Measurements from ENCODE around the gene SAMD11. TPM values are rescaled to one million over a fixed set of nuclear protein-coding genes. Genes with fewer than 3 reads are reported as not detected.

The SAMD11 gene
- total and polyA plus RNA-seq, 4 donors: 0.51 to 4.1 (median 1.3) TPM

- H3K27ac ChIP-seq (ENCODE audit: low read depth in 1 of 2, low read length in 2 of 2): no peak overlapping the region
- H3K9ac ChIP-seq (ENCODE audit: low read depth in 1 of 2, low read length in 2 of 2): no peak overlapping the region
- DNase-seq (ENCODE audit: low spot score): no peak
- peaks cover 18 to 52% (median 33%) of the 10 kb centered on the region in 4 donors for H3K4me1 ChIP-seq (ENCODE audit: control insufficient read depth in 4 of 4, insufficient read depth in 4 of 4, low read length in 3 of 4)
- peaks cover 0 to 3% (median 0%) of the 10 kb centered on the region in 4 donors for H3K27me3 ChIP-seq (ENCODE audit: control insufficient read depth in 4 of 4, insufficient read depth in 4 of 4, low read length in 3 of 4)
- no peaks in the 10 kb centered on the region for H3K9me3 ChIP-seq (ENCODE audit: control insufficient read depth in 4 of 4, low read length in 3 of 4)
- no peak for TF ChIP-seq HNF4G (IDR thresholded peaks at IDR 0.05)
- no peak for TF ChIP-seq TAF1 (conservative IDR thresholded peaks at IDR 0.05)
- no peak for TF ChIP-seq RAD21 (IDR thresholded peaks at IDR 0.05)
- TF ChIP-seq YY1 (IDR thresholded peaks at IDR 0.05): no peak
- H3K36me3 ChIP-seq (ENCODE audit: control insufficient read depth in 4 of 4, insufficient read depth in 3 of 4, low read depth in 1 of 4, low read length in 3 of 4): no peaks in the 10 kb centered on the region
- no peak overlapping the region for H3K4me3 ChIP-seq (ENCODE audit: low read depth in 1 of 3, low read length in 3 of 3)
- 44% methylated on average over 23 of the region's 23 CpGs for WGBS
Measured at GRCh38 chr1:920010-920409, 3.7 kb upstream of the SAMD11 start.

- H3K4me1 ChIP-seq (ENCODE audit: control insufficient read depth in 4 of 4, insufficient read depth in 4 of 4, low read length in 3 of 4): peaks cover 18 to 52% (median 34%) of the 10 kb centered on the region in 4 donors
- H3K27ac ChIP-seq (ENCODE audit: low read depth in 1 of 2, low read length in 2 of 2): no peak overlapping the region
- no peaks in the 10 kb centered on the region for H3K9me3 ChIP-seq (ENCODE audit: control insufficient read depth in 4 of 4, low read length in 3 of 4)
- no peak overlapping the region for H3K4me3 ChIP-seq (ENCODE audit: low read depth in 1 of 3, low read length in 3 of 3)
- H3K9ac ChIP-seq (ENCODE audit: low read depth in 1 of 2, low read length in 2 of 2): no peak overlapping the region
- WGBS: 34% methylated on average over 13 of the region's 13 CpGs
- no peak for DNase-seq (ENCODE audit: low spot score)
- peaks cover 0 to 3% (median 0%) of the 10 kb centered on the region in 4 donors for H3K27me3 ChIP-seq (ENCODE audit: control insufficient read depth in 4 of 4, insufficient read depth in 4 of 4, low read length in 3 of 4)
- no peak for TF ChIP-seq ATF3 (IDR thresholded peaks at IDR 0.05)
- no peak for TF ChIP-seq MAX (IDR thresholded peaks at IDR 0.05)
- no peak for TF ChIP-seq RAD21 (IDR thresholded peaks at IDR 0.05)
- no peak for TF ChIP-seq RXRA (IDR thresholded peaks at IDR 0.05)
- TF ChIP-seq HNF4A (conservative IDR thresholded peaks at IDR 0.05): no peak
- no peak for TF ChIP-seq TAF1 (conservative IDR thresholded peaks at IDR 0.05)
- no peak for TF ChIP-seq CTCF (IDR thresholded peaks at IDR 0.05; ENCODE audit: low read depth, low read length, missing input control)
- TF ChIP-seq EGR1 (IDR thresholded peaks at IDR 0.05; ENCODE audit: low read depth in 2 of 2): no peak
- TF ChIP-seq REST (IDR thresholded peaks at IDR 0.05): no peak
- no peak for TF ChIP-seq FOXA1 (IDR thresholded peaks at IDR 0.05)
- TF ChIP-seq GABPA (IDR thresholded peaks at IDR 0.05 in 1 of 2, conservative IDR thresholded peaks at IDR 0.05 in 1 of 2): no peak
- no peak for TF ChIP-seq YY1 (IDR thresholded peaks at IDR 0.05)
- TF ChIP-seq ZBTB33 (IDR thresholded peaks at IDR 0.05): no peak
- no peak for TF ChIP-seq JUND (IDR thresholded peaks at IDR 0.05)
- H3K36me3 ChIP-seq (ENCODE audit: control insufficient read depth in 4 of 4, insufficient read depth in 3 of 4, low read depth in 1 of 4, low read length in 3 of 4): no peaks in the 10 kb centered on the region
Measured at GRCh38 chr1:920521-920920, 3.2 kb upstream of the SAMD11 start.
